Measurements from ENCODE around the gene FEM1A. TPM values are rescaled to one million over a fixed set of nuclear protein-coding genes. Genes with fewer than 3 reads are reported as not detected.
"Not testable (repeated sequence)": the region's sequence is repeated elsewhere in the genome, so short reads cannot be mapped to it uniquely, and the experiment has no call there.

The FEM1A gene
- total RNA-seq, 1 experiment from 2014 or later = 13.4 TPM

DNA sequence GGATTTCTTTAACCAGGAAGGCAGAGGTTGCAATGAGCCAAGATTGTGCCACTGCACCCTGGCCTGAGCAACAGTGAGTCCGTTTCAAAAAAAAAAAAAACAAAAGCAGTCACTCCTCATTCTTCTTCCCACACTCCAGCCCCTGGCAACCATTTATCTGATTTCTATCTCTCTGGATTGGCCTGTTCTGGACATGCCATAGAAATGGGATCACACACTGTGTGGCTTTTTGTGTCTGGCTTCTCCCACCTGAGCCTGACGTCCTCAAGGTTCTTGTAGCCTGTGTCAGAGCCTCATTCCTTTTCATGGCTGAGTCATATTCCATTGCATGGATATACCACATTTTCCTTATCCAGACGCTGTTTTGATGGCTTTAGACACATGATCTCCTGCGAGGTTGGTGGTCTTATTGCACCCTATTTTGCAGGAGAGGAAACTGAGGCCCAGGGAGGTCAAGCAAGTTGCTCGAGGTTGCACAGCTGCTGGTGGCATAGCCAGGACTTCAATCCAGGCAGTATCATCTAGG lies 15.8 kb upstream of the FEM1A start:
- H3K27me3 ChIP-seq (replicated peaks; ENCODE audit: control insufficient read depth, insufficient read depth, low read length) = no peaks in the 10 kb centered on the region
- H3K36me3 Mint-ChIP-seq (ENCODE audit: insufficient read depth, unreplicated experiment) = no peaks in the 10 kb centered on the region
- H3K4me1 ChIP-seq = no peaks in the 10 kb centered on the region
- DNase-seq = no peak
- TF ChIP-seq, protein P1, sequence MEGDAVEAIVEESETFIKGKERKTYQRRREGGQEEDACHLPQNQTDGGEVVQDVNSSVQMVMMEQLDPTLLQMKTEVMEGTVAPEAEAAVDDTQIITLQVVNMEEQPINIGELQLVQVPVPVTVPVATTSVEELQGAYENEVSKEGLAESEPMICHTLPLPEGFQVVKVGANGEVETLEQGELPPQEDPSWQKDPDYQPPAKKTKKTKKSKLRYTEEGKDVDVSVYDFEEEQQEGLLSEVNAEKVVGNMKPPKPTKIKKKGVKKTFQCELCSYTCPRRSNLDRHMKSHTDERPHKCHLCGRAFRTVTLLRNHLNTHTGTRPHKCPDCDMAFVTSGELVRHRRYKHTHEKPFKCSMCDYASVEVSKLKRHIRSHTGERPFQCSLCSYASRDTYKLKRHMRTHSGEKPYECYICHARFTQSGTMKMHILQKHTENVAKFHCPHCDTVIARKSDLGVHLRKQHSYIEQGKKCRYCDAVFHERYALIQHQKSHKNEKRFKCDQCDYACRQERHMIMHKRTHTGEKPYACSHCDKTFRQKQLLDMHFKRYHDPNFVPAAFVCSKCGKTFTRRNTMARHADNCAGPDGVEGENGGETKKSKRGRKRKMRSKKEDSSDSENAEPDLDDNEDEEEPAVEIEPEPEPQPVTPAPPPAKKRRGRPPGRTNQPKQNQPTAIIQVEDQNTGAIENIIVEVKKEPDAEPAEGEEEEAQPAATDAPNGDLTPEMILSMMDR (IDR thresholded peaks at IDR 0.05; ENCODE audit: insufficient read depth in 1 of 2, low read depth in 1 of 2, low read length in 1 of 2, severe bottlenecking in 1 of 2, unreplicated experiment in 1 of 2) = no peak
- H3K4me3 ChIP-seq (ENCODE audit: low read depth, low read length) = no peak overlapping the region
- H3K27me3 Mint-ChIP-seq (ENCODE audit: insufficient read depth, unreplicated experiment) = peaks cover 11% of the 10 kb centered on the region
- intact Hi-C loops (cut with micrococcal nuclease; ENCODE audit: unreplicated experiment) = no loop called here
- no peaks in the 10 kb centered on the region for H3K9me3 Mint-ChIP-seq (ENCODE audit: unreplicated experiment)
- H3K27ac Mint-ChIP-seq (ENCODE audit: unreplicated experiment) = no peak overlapping the region
- no peaks in the 10 kb centered on the region for H3K9me3 ChIP-seq
- no peaks in the 10 kb centered on the region for H3K4me1 Mint-ChIP-seq (ENCODE audit: low read depth, unreplicated experiment)
- H3K4me3 Mint-ChIP-seq (ENCODE audit: unreplicated experiment) = no peak overlapping the region
- H3K36me3 ChIP-seq (ENCODE audit: control insufficient read depth, insufficient read depth, low read length) = no peaks in the 10 kb centered on the region
- no TSS peak for BruUV-seq (replicated peaks)
- ChIA-PET POLR2A (no interaction called here), CTCF (no interaction called here)

DNA sequence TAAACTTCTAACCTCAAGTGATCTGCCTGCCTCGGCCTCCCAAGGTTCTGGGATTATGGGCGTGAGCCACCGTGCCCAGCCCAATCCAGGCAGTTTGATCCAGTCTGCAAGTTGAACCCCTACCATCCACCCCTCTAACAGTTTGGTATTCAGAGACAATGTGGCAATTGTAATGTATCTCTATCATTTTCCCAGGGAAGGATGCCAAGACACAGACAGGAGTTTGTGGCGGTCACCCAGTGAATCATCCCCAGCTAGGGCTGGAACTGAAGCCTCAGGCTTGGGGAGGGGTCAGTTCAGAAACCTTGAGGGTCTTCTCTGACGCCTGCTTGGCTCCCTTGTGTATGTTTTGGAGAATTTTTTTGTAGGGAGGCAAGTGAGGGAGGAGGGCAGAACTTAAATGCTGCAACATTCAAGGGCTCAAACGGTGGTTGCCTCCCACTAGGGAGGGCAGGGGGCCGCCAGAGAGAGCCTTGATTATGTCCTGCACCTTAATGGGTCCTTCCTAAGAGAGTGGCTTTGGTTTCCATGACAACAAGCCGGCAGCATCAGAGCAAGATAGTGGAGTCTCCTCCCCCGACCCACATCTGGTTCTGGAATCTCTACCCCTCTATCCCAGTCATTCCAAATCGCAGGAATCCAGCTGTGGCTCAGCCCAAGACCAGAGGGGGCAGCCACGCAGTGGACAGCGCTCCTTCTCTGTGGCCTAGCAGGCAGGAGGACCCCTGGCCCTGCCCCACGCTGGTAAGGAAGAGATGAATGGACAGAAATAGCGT lies 14.9 kb upstream of the FEM1A start:
- ChIA-PET CTCF (no interaction called here), POLR2A (no interaction called here)
- no peaks in the 10 kb centered on the region for H3K9me3 Mint-ChIP-seq (ENCODE audit: unreplicated experiment)
- H3K4me1 ChIP-seq = no peaks in the 10 kb centered on the region
- TF ChIP-seq, protein P1 (IDR thresholded peaks at IDR 0.05; ENCODE audit: insufficient read depth in 1 of 2, low read depth in 1 of 2, low read length in 1 of 2, severe bottlenecking in 1 of 2, unreplicated experiment in 1 of 2) = no peak
- no peaks in the 10 kb centered on the region for H3K36me3 ChIP-seq (ENCODE audit: control insufficient read depth, insufficient read depth, low read length)
- no peaks in the 10 kb centered on the region for H3K4me1 Mint-ChIP-seq (ENCODE audit: low read depth, unreplicated experiment)
- no peak overlapping the region for H3K4me3 Mint-ChIP-seq (ENCODE audit: unreplicated experiment)
- H3K27me3 ChIP-seq (replicated peaks; ENCODE audit: control insufficient read depth, insufficient read depth, low read length) = no peaks in the 10 kb centered on the region
- DNase-seq = no peak
- no TSS peak for BruUV-seq (replicated peaks)
- no peak overlapping the region for H3K4me3 ChIP-seq (ENCODE audit: low read depth, low read length)
- no peaks in the 10 kb centered on the region for H3K9me3 ChIP-seq
- H3K27ac Mint-ChIP-seq (ENCODE audit: unreplicated experiment) = no peak overlapping the region
- intact Hi-C loops (cut with micrococcal nuclease; ENCODE audit: unreplicated experiment) = no loop called here
- peaks cover 11% of the 10 kb centered on the region for H3K27me3 Mint-ChIP-seq (ENCODE audit: insufficient read depth, unreplicated experiment)
- H3K36me3 Mint-ChIP-seq (ENCODE audit: insufficient read depth, unreplicated experiment) = no peaks in the 10 kb centered on the region

DNA sequence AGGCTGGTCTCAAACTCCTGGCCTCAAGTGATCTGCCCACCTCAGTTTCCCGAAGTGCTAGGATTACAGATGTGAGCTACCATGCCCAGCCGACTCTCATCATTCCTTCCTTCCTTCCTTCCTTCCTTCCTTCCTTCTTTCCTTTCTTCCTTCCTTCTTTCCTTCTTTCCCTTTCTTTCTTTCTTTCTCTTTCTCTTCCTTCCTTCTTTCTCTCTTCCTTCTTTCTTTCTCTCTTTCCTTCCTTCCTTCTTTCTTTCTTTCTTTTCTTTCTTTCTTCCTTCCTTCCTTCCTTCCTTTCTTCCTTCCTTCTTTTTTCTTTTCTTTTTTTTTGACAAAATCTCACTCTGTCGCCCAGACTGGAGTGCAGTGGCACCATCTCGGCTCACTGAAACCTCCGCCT lies 13.4 kb upstream of the FEM1A start:
- H3K36me3 Mint-ChIP-seq (ENCODE audit: insufficient read depth, unreplicated experiment); POLR2A ChIA-PET; H3K27ac Mint-ChIP-seq (ENCODE audit: unreplicated experiment); H3K4me3 ChIP-seq (ENCODE audit: low read depth, low read length); H3K36me3 ChIP-seq (ENCODE audit: control insufficient read depth, insufficient read depth, low read length); intact Hi-C loops (cut with micrococcal nuclease; ENCODE audit: unreplicated experiment); BruUV-seq (replicated peaks); H3K27me3 ChIP-seq (replicated peaks; ENCODE audit: control insufficient read depth, insufficient read depth, low read length); H3K27me3 Mint-ChIP-seq (ENCODE audit: insufficient read depth, unreplicated experiment); H3K9me3 Mint-ChIP-seq (ENCODE audit: unreplicated experiment); DNase-seq; H3K4me3 Mint-ChIP-seq (ENCODE audit: unreplicated experiment); H3K4me1 ChIP-seq; H3K9me3 ChIP-seq; H3K4me1 Mint-ChIP-seq (ENCODE audit: low read depth, unreplicated experiment): not testable (repeated sequence)
- CTCF ChIA-PET = interaction anchor here (1.1 kb wide), 1 partner anchor 13 kb away, joined by 3 read pairs; the partner anchor contains the start of gene FEM1A
